ENCODE measurements around the gene PROSER2.

DNA sequence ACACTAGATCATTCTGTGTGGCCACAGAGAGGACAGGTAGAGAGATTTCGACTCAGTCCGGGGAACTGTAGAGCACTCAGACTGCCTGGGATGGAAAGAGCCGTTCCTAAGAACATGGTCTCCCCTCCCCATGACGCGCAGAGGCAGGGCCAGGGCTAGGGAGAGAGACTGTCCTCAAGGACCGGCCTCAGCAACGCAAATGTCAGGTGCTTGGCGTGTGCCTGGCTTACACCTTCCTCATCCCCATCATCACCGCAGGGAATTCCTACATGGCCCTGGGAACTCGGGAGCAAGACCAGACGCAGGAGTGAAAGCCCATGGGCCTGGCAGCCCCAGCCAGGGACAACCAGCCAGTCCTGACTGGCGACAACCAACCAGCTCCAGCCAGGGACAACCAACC, 55.6 kb downstream of the PROSER2 start:
- no peak for TF ChIP-seq EZH2 (IDR thresholded peaks at IDR 0.05; ENCODE audit: low read length)
- TF ChIP-seq, protein P1, sequence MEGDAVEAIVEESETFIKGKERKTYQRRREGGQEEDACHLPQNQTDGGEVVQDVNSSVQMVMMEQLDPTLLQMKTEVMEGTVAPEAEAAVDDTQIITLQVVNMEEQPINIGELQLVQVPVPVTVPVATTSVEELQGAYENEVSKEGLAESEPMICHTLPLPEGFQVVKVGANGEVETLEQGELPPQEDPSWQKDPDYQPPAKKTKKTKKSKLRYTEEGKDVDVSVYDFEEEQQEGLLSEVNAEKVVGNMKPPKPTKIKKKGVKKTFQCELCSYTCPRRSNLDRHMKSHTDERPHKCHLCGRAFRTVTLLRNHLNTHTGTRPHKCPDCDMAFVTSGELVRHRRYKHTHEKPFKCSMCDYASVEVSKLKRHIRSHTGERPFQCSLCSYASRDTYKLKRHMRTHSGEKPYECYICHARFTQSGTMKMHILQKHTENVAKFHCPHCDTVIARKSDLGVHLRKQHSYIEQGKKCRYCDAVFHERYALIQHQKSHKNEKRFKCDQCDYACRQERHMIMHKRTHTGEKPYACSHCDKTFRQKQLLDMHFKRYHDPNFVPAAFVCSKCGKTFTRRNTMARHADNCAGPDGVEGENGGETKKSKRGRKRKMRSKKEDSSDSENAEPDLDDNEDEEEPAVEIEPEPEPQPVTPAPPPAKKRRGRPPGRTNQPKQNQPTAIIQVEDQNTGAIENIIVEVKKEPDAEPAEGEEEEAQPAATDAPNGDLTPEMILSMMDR (optimal IDR thresholded peaks at IDR 0.05 in 1 of 3, IDR thresholded peaks at IDR 0.05 in 1 of 3, conservative IDR thresholded peaks at IDR 0.05 in 1 of 3; ENCODE audit: extremely low read depth in 1 of 3, insufficient read depth in 2 of 3, low read length in 3 of 3): no peak
